Fibroblast of the aortic adventitia (primary cell): ENCODE data around the gene ASAP2. TPM values are rescaled to one million over a fixed set of nuclear protein-coding genes. Genes with fewer than 3 reads are reported as not detected.

Experiments
- DNase-seq: peaks from one replicate; pipeline ENCODE4 v3.0.0-alpha.2; 2010; ENCODE audit warnings: low read depth
- H3K4me3 ChIP-seq: 2 replicates; pipeline ENCODE4 v1.5.1; 2011; ENCODE audit warnings: low read depth, mild to moderate bottlenecking, control low read depth, low read length, moderate library complexity
- CTCF ChIP-seq: IDR thresholded peaks from 2 replicates; pipeline ENCODE4 v1.5.1; 2011; ENCODE audit warnings: mild to moderate bottlenecking, low read length, control low read depth, inconsistent platforms; ENCODE audit not compliant: insufficient read depth
- total RNA-seq: library from RNA; depleted of rRNA; stranded (reverse); fragments of >200 nt; gene quantifications from 2 replicates; pipeline ENCODE4 v1.2.3, GENCODE V29; 2012; ENCODE audit warnings: low replicate concordance

Gene ASAP2
- total RNA-seq, 1 donor: 76.4 TPM

- no peak overlapping the region for H3K4me3 ChIP-seq
- DNase-seq: no peak
- no peak for TF ChIP-seq CTCF
These were observed 36.7 kb downstream of the ASAP2 start for GRCh38 chr2:9243357-9243756.

- no peak for DNase-seq
- no peak for TF ChIP-seq CTCF
- H3K4me3 ChIP-seq: no peak overlapping the region
These were observed 38.5 kb downstream of the ASAP2 start for GRCh38 chr2:9244985-9245544.

GRCh38 chr2:9247177-9247576 is 40.6 kb downstream of the ASAP2 start:
- H3K4me3 ChIP-seq: no peak overlapping the region
- no peak for DNase-seq
- no peak for TF ChIP-seq CTCF

- no peak for TF ChIP-seq CTCF
- peak; percentile 39 for DNase-seq
- no peak overlapping the region for H3K4me3 ChIP-seq
These were observed 41.2 kb downstream of the ASAP2 start for GRCh38 chr2:9247786-9248185.

- no peak overlapping the region for H3K4me3 ChIP-seq
- TF ChIP-seq CTCF: no peak
- DNase-seq: no peak
These were observed 41.8 kb downstream of the ASAP2 start for GRCh38 chr2:9248363-9248762.

GRCh38 chr2:9249020-9249800 is 42.6 kb downstream of the ASAP2 start:
- H3K4me3 ChIP-seq: no peak overlapping the region
- peak; percentile 4 for TF ChIP-seq CTCF
- peak; percentile 69 for DNase-seq

- no peak overlapping the region for H3K4me3 ChIP-seq
- TF ChIP-seq CTCF: no peak
- DNase-seq: no peak
These were observed 43.5 kb downstream of the ASAP2 start for GRCh38 chr2:9250091-9250490.
